Upper lobe of left lung (tissue), 6 donors: ENCODE data around the gene COL4A6. TPM values are rescaled to one million over a fixed set of nuclear protein-coding genes. Genes with fewer than 3 reads are reported as not detected.

ENCODE experiments used
- ATAC-seq, 2 donors: fragments of 200-7000 bp; cut with Tn5 transposase; one replicate each; pipeline ENCODE4 v1.9.1; 2022; ENCODE audit warnings: mild to moderate bottlenecking in 2 of 2, moderate library complexity in 2 of 2; ENCODE audit not compliant: low FRiP score in 2 of 2
- DNase-seq, 2 donors: peaks; one replicate each; pipeline ENCODE4 v3.0.0-alpha.2; 2019 to 2020
- H3K27ac ChIP-seq, 4 donors: fragments of 200-600 bp; sonication (generic); one replicate each; pipeline ENCODE4 v1.5.1; 2016 to 2019
- H3K27me3 ChIP-seq, 4 donors: fragments of 200-600 bp; sonication (generic); one replicate each; pipeline ENCODE4 v1.5.1; 2017 to 2019
- H3K36me3 ChIP-seq, 4 donors: fragments of 200-600 bp; sonication (generic); one replicate each; pipeline ENCODE4 v1.5.1; 2016 to 2019
- H3K4me1 ChIP-seq, 4 donors: fragments of 200-600 bp; sonication (generic); one replicate each; pipeline ENCODE4 v1.5.1; 2018 to 2019
- H3K4me3 ChIP-seq, 4 donors: fragments of 200-600 bp; sonication (generic); one replicate each; pipeline ENCODE4 v1.5.1; 2017 to 2019; ENCODE audit warnings: mild to moderate bottlenecking in 2 of 4, moderate library complexity in 1 of 4
- H3K9me3 ChIP-seq, 4 donors: fragments of 200-600 bp; sonication (generic); one replicate each; pipeline ENCODE4 v1.5.1; 2018 to 2019
- CTCF ChIP-seq, 6 experiments: fragments of 450-650 bp in 4 of 6; fragments of 200-600 bp in 2 of 6; sonication (generic) in 2 of 6; IDR thresholded peaks; one replicate each; pipeline ENCODE4 v1.5.1; 2016 to 2019; ENCODE audit warnings: antibody characterized with exemption in 6 of 6
- EP300 ChIP-seq, 4 donors: sonication (generic); formaldehyde crosslinking; IDR thresholded peaks; one replicate each; pipeline ENCODE4 v1.5.1; 2017; ENCODE audit warnings: antibody characterized with exemption in 4 of 4, control low read depth in 2 of 4
- POLR2A ChIP-seq, 4 donors: fragments of 450-650 bp; IDR thresholded peaks; one replicate each; pipeline ENCODE4 v1.5.1; 2016 to 2017; ENCODE audit warnings: antibody characterized with exemption in 4 of 4, mild to moderate bottlenecking in 2 of 4
- POLR2AphosphoS5 ChIP-seq, 2 donors: sonication (generic); formaldehyde crosslinking; IDR thresholded peaks; one replicate each; pipeline ENCODE4 v1.5.1; 2017; ENCODE audit warnings: antibody characterized with exemption in 2 of 2
- WGBS, 2 donors: methylation state at CpG; one replicate each; pipeline ENCODE4 v1.1.5; 2017 to 2018; 5-methylcytosine and 5-hydroxymethylcytosine counted together
- total RNA-seq, 6 donors: library from RNA; depleted of rRNA in 4 of 6; stranded (reverse); fragments of >200 nt in 4 of 6; gene quantifications; one replicate each; pipeline versions ENCODE4 v1.1.0 to v1.2.1, GENCODE V29; 2016 to 2021
- donor health status: DM: no; HTN: no; CAD: no; lungs with moderate emphysema.
- donor health status: DM: no; HTN: yes; CAD: no; lungs with severe emphysema.

COL4A6 gene
- total RNA-seq, 6 donors from 2014 or later: 0.52 to 3.8 (median 2.2) TPM

GRCh38 chrX:108316456-108316855 lies 121.8 kb downstream of the COL4A6 start:
- Histone ChIP-seq H3K27me3 (no peaks in the 10 kb centered on the region), H3K4me3 (no peak overlapping the region), H3K9me3 (no peaks in the 10 kb centered on the region), H3K27ac (no peak overlapping the region), H3K36me3 (no peaks in the 10 kb centered on the region), H3K4me1 (no peaks in the 10 kb centered on the region)
- no peak for ATAC-seq
- 65 to 80% methylated on average over 1 of the region's 1 CpG for WGBS, 2 donors
- no peak for DNase-seq
- no peak for TF ChIP-seq CTCF (IDR thresholded peaks at IDR 0.05)
- no peak for TF ChIP-seq POLR2A (IDR thresholded peaks at IDR 0.05)
- TF ChIP-seq POLR2AphosphoS5 (IDR thresholded peaks at IDR 0.05): no peak
- TF ChIP-seq EP300 (IDR thresholded peaks at IDR 0.05): no peak

DNA sequence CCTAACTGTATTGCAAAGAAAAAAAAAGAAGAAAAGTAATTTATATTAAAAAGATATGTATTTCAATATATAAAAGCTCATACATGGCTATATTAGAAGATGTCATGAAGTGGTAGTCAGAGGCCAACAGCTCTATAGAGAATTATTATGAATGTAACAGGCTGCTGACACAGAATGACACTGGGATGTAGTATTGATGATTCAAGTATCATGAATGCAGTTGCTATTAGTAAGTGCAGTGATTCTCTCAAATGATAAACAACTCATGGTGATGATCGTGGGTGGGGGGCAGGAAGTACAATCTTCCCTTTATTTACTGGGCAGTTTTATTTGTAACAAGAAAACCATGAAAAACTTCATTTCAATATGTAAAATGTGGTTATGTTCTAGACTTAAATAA lies 124.6 kb downstream of the COL4A6 start:
- no peaks in the 10 kb centered on the region for H3K9me3 ChIP-seq
- H3K36me3 ChIP-seq: no peaks in the 10 kb centered on the region
- no peak overlapping the region for H3K27ac ChIP-seq
- ATAC-seq (no peak), DNase-seq (no peak)
- H3K27me3 ChIP-seq: no peaks in the 10 kb centered on the region
- H3K4me1 ChIP-seq: no peaks in the 10 kb centered on the region
- TF ChIP-seq CTCF (IDR thresholded peaks at IDR 0.05) (no peak), POLR2A (IDR thresholded peaks at IDR 0.05) (no peak)
- 77 to 81% methylated on average over 1 of the region's 1 CpG for WGBS, 2 donors
- no peak overlapping the region for H3K4me3 ChIP-seq

- TF ChIP-seq EP300 (IDR thresholded peaks at IDR 0.05) (no peak), CTCF (IDR thresholded peaks at IDR 0.05) (no peak), POLR2AphosphoS5 (IDR thresholded peaks at IDR 0.05) (no peak), POLR2A (IDR thresholded peaks at IDR 0.05) (no peak)
- Histone ChIP-seq H3K9me3 (no peaks in the 10 kb centered on the region), H3K4me1 (no peaks in the 10 kb centered on the region), H3K36me3 (no peaks in the 10 kb centered on the region), H3K4me3 (no peak overlapping the region), H3K27ac (no peak overlapping the region), H3K27me3 (no peaks in the 10 kb centered on the region)
- peak in 1 of 2 donors; percentile 69 for ATAC-seq
- DNase-seq: peak in 1 of 2 donors; percentile 34
- 16 to 38% methylated on average over 1 of the region's 1 CpG for WGBS, 2 donors
These were observed 125.3 kb downstream of the COL4A6 start for GRCh38 chrX:108312957-108313356.

GRCh38 chrX:108312011-108312410 lies 126.2 kb downstream of the COL4A6 start:
- 38 to 53% methylated on average over 1 of the region's 1 CpG for WGBS, 2 donors
- TF ChIP-seq POLR2AphosphoS5 (IDR thresholded peaks at IDR 0.05): no peak
- TF ChIP-seq EP300 (IDR thresholded peaks at IDR 0.05): no peak
- TF ChIP-seq CTCF (IDR thresholded peaks at IDR 0.05): no peak
- no peak for TF ChIP-seq POLR2A (IDR thresholded peaks at IDR 0.05)
- Histone ChIP-seq H3K4me1 (peaks cover 0 to 3% (median 0%) of the 10 kb centered on the region in 4 donors), H3K27ac (no peak overlapping the region), H3K27me3 (no peaks in the 10 kb centered on the region), H3K4me3 (no peak overlapping the region), H3K36me3 (no peaks in the 10 kb centered on the region), H3K9me3 (no peaks in the 10 kb centered on the region)
- no peak for DNase-seq
- ATAC-seq: no peak

- Histone ChIP-seq H3K36me3 (no peaks in the 10 kb centered on the region), H3K4me3 (no peak overlapping the region), H3K27me3 (no peaks in the 10 kb centered on the region), H3K27ac (no peak overlapping the region), H3K4me1 (peaks cover 0 to 12% (median 0%) of the 10 kb centered on the region in 4 donors), H3K9me3 (no peaks in the 10 kb centered on the region)
- no peak for TF ChIP-seq EP300 (IDR thresholded peaks at IDR 0.05)
- TF ChIP-seq CTCF (IDR thresholded peaks at IDR 0.05): no peak
- no peak for TF ChIP-seq POLR2AphosphoS5 (IDR thresholded peaks at IDR 0.05)
- TF ChIP-seq POLR2A (IDR thresholded peaks at IDR 0.05): no peak
- 44 to 90% methylated on average over 1 of the region's 1 CpG for WGBS, 2 donors
- DNase-seq (no peak), ATAC-seq (no peak)
These were observed 127.7 kb downstream of the COL4A6 start for GRCh38 chrX:108310506-108310905.
